Panc1 (cell line): ENCODE data around the gene PPARD. TPM values are rescaled to one million over a fixed set of nuclear protein-coding genes. Genes with fewer than 3 reads are reported as not detected.

ENCODE experiments used
- ATAC-seq: fragments of 200-7000 bp; cut with Tn5 transposase; 2 replicates; pipeline ENCODE4 v1.9.1; 2020; ENCODE audit warnings: mild to moderate bottlenecking, moderate library complexity
- BruUV-seq: library from RNA; stranded (reverse); fragments of 400-500 nt; replicated peaks from 2 replicates; lab custom pipeline; 2021; lab: Mats Ljungman, UMichigan
- CTCF ChIA-PET: fragments of 300-600 bp; sonication (Branson Sonifier 250); formaldehyde crosslinking; loops from one replicate; lab custom pipeline; 2022; ENCODE audit warnings: antibody characterized with exemption; lab: Charles Lee
- POLR2A ChIA-PET: fragments of 300-600 bp; sonication (Branson Sonifier 250); formaldehyde crosslinking; loops from one replicate; lab custom pipeline; 2022; ENCODE audit warnings: antibody characterized with exemption; lab: Charles Lee
- DNase-seq: peaks from one replicate; pipeline ENCODE4 v3.0.0-alpha.2; 2010; ENCODE audit warnings: low read depth, low spot score
- H3K27ac ChIP-seq: 2 replicates; pipeline ENCODE4 v1.5.1; 2011; ENCODE audit warnings: mild to moderate bottlenecking, low read length, inconsistent platforms
- H3K27me3 ChIP-seq: fragments of 200-500 bp; sonication (Bioruptor generic); 2 replicates; pipeline ENCODE4 v1.6.0; 2014; ENCODE audit warnings: low read length, inconsistent platforms; ENCODE audit not compliant: control insufficient read depth, insufficient read depth
- H3K36me3 ChIP-seq: fragments of 200-500 bp; sonication (Bioruptor generic); 2 replicates; pipeline ENCODE4 v1.5.1; 2014; ENCODE audit warnings: inconsistent platforms, mild to moderate bottlenecking, low read length, moderate library complexity; ENCODE audit not compliant: control insufficient read depth, insufficient read depth
- H3K4me1 ChIP-seq: 2 replicates; pipeline ENCODE4 v1.5.1; 2011; ENCODE audit warnings: inconsistent platforms, mild to moderate bottlenecking, low read length, moderate library complexity; ENCODE audit not compliant: control insufficient read depth, insufficient read depth
- H3K4me3 ChIP-seq, 2 experiments: 2 replicates each; pipeline ENCODE4 v1.5.1; 2011 to 2012; ENCODE audit warnings: low read depth in 2 of 2, low read length in 2 of 2, mild to moderate bottlenecking in 2 of 2, inconsistent platforms in 1 of 2, moderate library complexity in 1 of 2
- H3K9me3 ChIP-seq: fragments of 200-500 bp; sonication (Bioruptor generic); 2 replicates; pipeline ENCODE4 v1.5.1; 2014; ENCODE audit warnings: low read depth, mild to moderate bottlenecking, inconsistent platforms, low read length, moderate library complexity; ENCODE audit not compliant: control insufficient read depth, insufficient read depth
- CTCF ChIP-seq: fragments of 450-650 bp; IDR thresholded peaks from 2 replicates; pipeline ENCODE4 v1.5.1; 2017; ENCODE audit warnings: mild to moderate bottlenecking
- POLR2AphosphoS5 ChIP-seq: IDR thresholded peaks from 2 replicates; pipeline ENCODE4 v1.6.1; 2012; ENCODE audit warnings: mild to moderate bottlenecking, low read depth, low read length, moderate library complexity
- REST ChIP-seq, 2 experiments: IDR thresholded peaks; 2 replicates each; pipeline ENCODE4 v1.6.1; 2011 to 2012; ENCODE audit warnings: low read depth in 2 of 2, control low read depth in 1 of 2, low read length in 1 of 2, mild to moderate bottlenecking in 1 of 2, moderate library complexity in 1 of 2; ENCODE audit not compliant: insufficient read depth in 1 of 2
- SIN3A ChIP-seq: IDR thresholded peaks from 2 replicates; pipeline ENCODE4 v1.6.1; 2012; ENCODE audit warnings: low read depth, mild to moderate bottlenecking, low read length, moderate library complexity, borderline replicate concordance; ENCODE audit not compliant: insufficient read depth
- TCF7L2 ChIP-seq: IDR thresholded peaks from 2 replicates; pipeline ENCODE4 v1.6.1; 2011; ENCODE audit warnings: mild to moderate bottlenecking, low read depth, low read length, inconsistent platforms
- in situ Hi-C: cut with HindIII; loops from 2 replicates; pipeline ENCODE4 v1.10.0; 2016; ENCODE audit warnings: low sequenced_read_pairs, low pct_unique_long_range_greater_than_20kb
- intact Hi-C: fragments of 100-400 bp; cut with micrococcal nuclease; formaldehyde crosslinking; loops from one replicate; pipeline ENCODE4 v1.10.0; 2022; ENCODE audit not compliant: unreplicated experiment
- total RNA-seq: library from RNA; stranded (reverse); gene quantifications from one replicate; pipeline ENCODE4 v1.2.1, GENCODE V29; 2021; ENCODE audit not compliant: unreplicated experiment

PPARD gene
- total RNA-seq, 1 experiment from 2014 or later = 14.4 TPM

- Histone ChIP-seq H3K4me3 (no peak overlapping the region), H3K4me1 (no peaks in the 10 kb centered on the region; the same call in 1 of the 2 replicates), H3K27ac (no peak overlapping the region), H3K27me3 (no peaks in the 10 kb centered on the region), H3K36me3 (no peaks in the 10 kb centered on the region), H3K9me3 (peaks cover 13% of the 10 kb centered on the region; the same call in 1 of the 2 replicates)
- DNase-seq (no peak), ATAC-seq (no peak)
- ChIA-PET POLR2A (no interaction called here), CTCF (interaction anchor here (0.7 kb wide), 2 partner anchors 332 to 447 kb away, joined by 3 to 4 read pairs; no protein-coding TSS in a partner anchor)
- intact Hi-C loops = no loop called here
- TF ChIP-seq TCF7L2 (no peak), REST (IDR thresholded peaks at IDR 0.05; ENCODE audit: insufficient read depth in 1 of 2, low read depth in 2 of 2, low read length in 1 of 2) (no peak), SIN3A (no peak), CTCF (no peak), POLR2AphosphoS5 (no peak)
- in situ Hi-C loops = no loop called here
- BruUV-seq = no TSS peak
Observed at GRCh38 chr6:35426074-35426473, 83.7 kb downstream of the PPARD start.

- POLR2A ChIA-PET = interaction anchor here (0.6 kb wide), 1 partner anchor 156 kb away, joined by 4 read pairs; no protein-coding TSS in a partner anchor
- Histone ChIP-seq H3K27ac (no peak overlapping the region), H3K36me3 (no peaks in the 10 kb centered on the region), H3K27me3 (no peaks in the 10 kb centered on the region), H3K4me1 (no peaks in the 10 kb centered on the region; the same call in 1 of the 2 replicates), H3K4me3 (no peak overlapping the region), H3K9me3 (peaks cover 13% of the 10 kb centered on the region; the same call in 1 of the 2 replicates)
- in situ Hi-C loops (no loop called here), intact Hi-C loops (no loop called here)
- TF ChIP-seq REST (IDR thresholded peaks at IDR 0.05; ENCODE audit: insufficient read depth in 1 of 2, low read depth in 2 of 2, low read length in 1 of 2) (no peak), TCF7L2 (no peak), CTCF (no peak), SIN3A (no peak), POLR2AphosphoS5 (no peak)
- BruUV-seq = no TSS peak
- DNase-seq (no peak), ATAC-seq (no peak)
- CTCF ChIA-PET = no interaction called here
Observed at GRCh38 chr6:35427435-35427834, 85.1 kb downstream of the PPARD start.
